Mesothelial cell of epicardium (in vitro differentiated cells): ENCODE data around the gene BFSP2. TPM values are rescaled to one million over a fixed set of nuclear protein-coding genes. Genes with fewer than 3 reads are reported as not detected.

Experiments
- DNase-seq, 2 experiments: peaks; one replicate each; pipeline ENCODE4 v3.0.0; 2021; ENCODE audit warnings: low spot score in 2 of 2; ENCODE audit not compliant: unreplicated experiment in 2 of 2
- H3K27ac Mint-ChIP-seq: 2 replicates; pipeline ENCODE4 v1.8.0; 2021; ENCODE audit warnings: mixed read lengths
- H3K27me3 Mint-ChIP-seq: 2 replicates; pipeline ENCODE4 v1.8.0; 2021; ENCODE audit warnings: low read depth, mixed read lengths
- H3K36me3 Mint-ChIP-seq: 2 replicates; pipeline ENCODE4 v1.8.0; 2021; ENCODE audit warnings: mixed read lengths
- H3K4me1 Mint-ChIP-seq: 2 replicates; pipeline ENCODE4 v1.8.0; 2021; ENCODE audit warnings: mixed read lengths
- H3K4me3 Mint-ChIP-seq: 2 replicates; pipeline ENCODE4 v1.8.0; 2021; ENCODE audit warnings: mild to moderate bottlenecking, moderate library complexity, mixed read lengths
- H3K9me3 Mint-ChIP-seq: 2 replicates; pipeline ENCODE4 v1.8.0; 2021; ENCODE audit warnings: mixed read lengths
- CTCF ChIP-seq: fragments of 200-600 bp; sonication (generic); IDR thresholded peaks from one replicate; pipeline ENCODE4 v1.5.0; 2021; ENCODE audit warnings: antibody characterized with exemption; ENCODE audit not compliant: unreplicated experiment
- total RNA-seq: library from RNA; stranded (reverse); gene quantifications from 3 replicates; pipeline ENCODE4 v1.2.1, GENCODE V29; 2021

The BFSP2 gene
- total RNA-seq, 1 donor from 2014 or later, result not detected

- H3K36me3 Mint-ChIP-seq, result peaks cover 7% of the 10 kb centered on the region
- peaks cover 4% of the 10 kb centered on the region for H3K9me3 Mint-ChIP-seq
- H3K4me1 Mint-ChIP-seq, result no peaks in the 10 kb centered on the region
- no peak overlapping the region for H3K4me3 Mint-ChIP-seq
- no peaks in the 10 kb centered on the region for H3K27me3 Mint-ChIP-seq
- no peak overlapping the region for H3K27ac Mint-ChIP-seq
- no peak for DNase-seq
- no peak for TF ChIP-seq CTCF
These were observed 6.7 kb upstream of the BFSP2 start for GRCh38 chr3:133393204-133393603.

DNA sequence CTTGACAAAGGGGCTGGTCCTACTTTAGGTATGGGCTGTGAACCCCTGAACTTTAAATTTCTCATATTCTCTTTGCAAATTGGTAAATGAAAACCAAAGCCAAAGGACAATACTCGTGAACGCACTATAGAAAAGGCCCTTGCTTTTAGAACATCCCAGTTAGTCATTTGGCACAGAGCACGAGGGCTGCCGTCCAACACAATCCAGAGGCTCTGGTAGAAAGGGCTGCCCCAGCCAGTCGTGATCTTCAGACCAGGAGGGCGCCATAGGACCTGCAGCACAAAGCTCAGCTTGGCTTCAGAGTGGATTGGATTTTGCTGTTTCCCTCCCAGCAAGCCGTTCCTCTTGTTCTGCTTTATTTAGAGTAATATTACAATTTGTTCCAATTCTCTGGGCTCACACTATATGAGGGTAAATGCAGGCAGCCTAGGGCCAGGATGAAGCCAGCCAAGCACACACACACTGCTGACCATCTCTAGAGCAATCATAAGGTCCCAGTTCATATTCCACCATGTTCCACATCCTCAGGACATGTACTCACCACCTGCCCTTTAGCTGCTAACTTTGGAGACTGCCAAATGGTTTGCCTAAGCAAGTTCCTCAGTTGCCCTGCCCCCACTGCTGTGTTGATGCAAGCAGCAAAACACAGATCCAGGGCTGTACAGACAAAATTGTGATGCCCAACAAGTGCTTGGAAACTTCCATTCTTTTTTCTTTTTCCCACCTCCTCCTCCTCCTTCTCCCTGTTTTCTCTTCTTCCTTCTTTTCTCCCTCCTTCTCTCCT, 6.0 kb upstream of the BFSP2 start:
- TF ChIP-seq CTCF, result no peak
- no peaks in the 10 kb centered on the region for H3K27me3 Mint-ChIP-seq
- DNase-seq, result no peak
- H3K9me3 Mint-ChIP-seq, result peaks cover 4% of the 10 kb centered on the region
- no peak overlapping the region for H3K4me3 Mint-ChIP-seq
- H3K4me1 Mint-ChIP-seq, result no peaks in the 10 kb centered on the region
- H3K27ac Mint-ChIP-seq, result no peak overlapping the region
- peaks cover 7% of the 10 kb centered on the region for H3K36me3 Mint-ChIP-seq

DNA sequence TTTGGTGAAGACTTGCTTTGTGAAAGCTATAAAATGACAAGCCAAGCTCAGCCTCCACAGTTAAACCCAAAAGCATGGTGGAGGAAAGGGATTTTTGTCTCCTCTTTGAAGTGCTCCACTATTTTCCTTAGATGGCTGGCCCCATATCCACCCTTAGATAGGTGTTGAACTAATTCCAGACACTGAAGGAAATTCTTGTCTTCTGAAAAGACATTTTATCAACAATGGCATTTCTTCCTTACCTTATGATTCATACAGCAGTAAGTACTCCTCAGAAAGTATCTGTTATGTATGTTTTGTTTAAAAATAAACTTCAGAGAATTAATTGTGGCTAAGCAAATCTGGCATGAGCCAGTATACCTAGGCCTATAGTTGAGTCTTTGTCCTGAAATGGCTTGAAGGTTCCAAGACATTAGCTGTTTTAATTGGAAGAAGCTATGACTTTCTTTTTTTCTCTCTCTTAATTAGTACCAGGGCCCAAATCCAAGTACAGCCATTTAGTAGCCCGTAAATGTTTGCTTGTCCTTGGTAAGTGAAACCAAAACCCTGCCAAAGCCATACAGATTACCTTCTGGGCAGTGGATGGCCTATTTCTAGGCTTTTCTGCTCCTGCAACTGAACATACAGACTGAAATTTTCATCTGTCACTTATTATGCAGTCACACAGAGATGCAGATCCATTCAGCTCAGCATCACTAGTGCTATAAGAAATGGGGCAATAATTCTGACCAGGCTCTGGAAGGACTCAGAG, 5.1 kb upstream of the BFSP2 start:
- Mint-ChIP-seq H3K4me3 (no peak overlapping the region), H3K27ac (no peak overlapping the region), H3K9me3 (peaks cover 4% of the 10 kb centered on the region), H3K36me3 (peaks cover 7% of the 10 kb centered on the region), H3K27me3 (no peaks in the 10 kb centered on the region), H3K4me1 (no peaks in the 10 kb centered on the region)
- no peak for TF ChIP-seq CTCF
- no peak for DNase-seq

DNA sequence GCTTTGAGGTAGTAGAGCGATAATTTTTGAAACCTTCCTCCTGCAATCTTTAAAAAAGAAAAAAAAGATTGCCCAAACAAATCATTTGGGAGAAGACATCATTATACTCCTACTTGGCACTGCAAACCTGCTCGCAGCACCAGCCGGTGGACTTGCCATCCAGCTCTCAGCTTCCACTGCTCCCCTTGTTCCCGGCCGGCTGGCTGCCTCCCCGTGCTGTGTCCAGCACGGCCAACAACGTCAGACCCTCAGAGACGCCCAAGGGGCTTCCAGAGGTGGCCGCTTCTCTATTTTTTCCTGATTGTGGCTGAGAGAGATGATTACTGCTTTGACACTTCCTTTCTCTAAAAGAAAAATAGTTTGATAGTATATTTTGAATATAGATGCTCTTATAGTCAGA, 3.0 kb upstream of the BFSP2 start:
- DNase-seq, result no peak
- Mint-ChIP-seq H3K36me3 (peaks cover 7% of the 10 kb centered on the region), H3K27ac (no peak overlapping the region), H3K27me3 (no peaks in the 10 kb centered on the region), H3K4me1 (no peaks in the 10 kb centered on the region), H3K4me3 (no peak overlapping the region), H3K9me3 (peaks cover 4% of the 10 kb centered on the region)
- TF ChIP-seq CTCF, result no peak

GRCh38 chr3:133401374-133402135, 1.7 kb downstream of the BFSP2 start:
- Mint-ChIP-seq H3K27ac (no peak overlapping the region), H3K4me1 (no peaks in the 10 kb centered on the region), H3K27me3 (no peaks in the 10 kb centered on the region), H3K9me3 (no peaks in the 10 kb centered on the region), H3K36me3 (no peaks in the 10 kb centered on the region), H3K4me3 (no peak overlapping the region)
- DNase-seq, result no peak
- TF ChIP-seq CTCF, result no peak
